SK-N-SH (cell line): ENCODE results near the gene IRGC.

Source experiments
- RAD21 ChIP-seq: IDR thresholded peaks from 2 replicates; pipeline ENCODE4 v1.6.1; 2012; ENCODE audit warnings: mild to moderate bottlenecking, low read length
- SMC3 ChIP-seq: IDR thresholded peaks from 2 replicates; pipeline ENCODE4 v1.6.1; 2012; ENCODE audit warnings: low read depth, low read length, improper control_type of control experiment

DNA sequence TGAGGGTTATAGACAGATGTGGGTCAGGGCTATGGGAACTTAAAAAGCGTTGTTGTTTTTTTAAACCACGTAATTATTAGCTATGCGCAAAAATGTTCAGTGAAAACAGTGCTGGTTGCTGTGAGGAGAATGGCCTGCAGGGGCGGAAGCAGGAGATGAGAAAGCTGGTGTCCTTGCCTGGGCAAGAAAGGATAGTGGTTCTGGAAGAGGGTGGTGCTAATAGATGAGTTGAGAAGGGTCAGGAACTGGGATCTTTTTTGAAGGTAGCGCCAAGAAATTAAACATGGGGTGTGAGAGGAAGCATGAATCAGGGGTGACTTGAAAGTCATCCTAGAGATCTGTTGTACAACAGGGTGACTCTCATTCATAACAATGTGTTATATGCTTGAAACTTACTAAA, 43.6 kb downstream of the IRGC start:
- no peak for TF ChIP-seq RAD21
- 0 out of 2 replicates have a peak, but pooled peaks have one; percentile 8 for TF ChIP-seq SMC3
